ENCODE measurements around the gene GALC. TPM values are rescaled to one million over a fixed set of nuclear protein-coding genes. Genes with fewer than 3 reads are reported as not detected.
A peak's percentile ranks its signal among the peaks of the same experiment; 100 is the strongest.
"Not testable (repeated sequence)": the region's sequence is repeated elsewhere in the genome, so short reads cannot be mapped to it uniquely, and the experiment has no call there.

GALC gene
- total RNA-seq, 3 donors from 2014 or later (not counting 1 experiment from before 2014, with no cell fraction given) = 50.3 to 78.2 (median 67.2) TPM

DNA sequence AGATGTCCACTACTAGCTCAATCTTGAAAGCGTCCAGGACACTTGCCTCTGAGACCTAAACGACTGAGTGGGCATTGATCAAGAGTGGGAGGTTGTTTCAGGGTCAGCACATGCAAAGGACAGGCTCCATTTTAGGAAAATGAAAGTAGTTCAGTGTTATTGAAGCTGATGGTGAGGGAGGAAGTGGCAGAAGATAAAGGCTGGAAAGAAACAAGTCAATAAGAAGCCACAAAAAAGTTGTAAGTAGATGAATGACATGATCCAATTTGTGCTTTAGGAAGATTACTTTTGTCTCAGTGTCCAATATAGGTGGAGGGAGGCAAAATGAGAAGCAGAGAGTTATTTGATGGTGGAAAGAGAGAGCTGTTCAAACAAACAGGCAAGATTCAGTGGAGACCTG lies 33.9 kb upstream of the GALC start:
- peak overlapping the region; percentile 69 to 90 for H3K27ac Mint-ChIP-seq
- no peaks in the 10 kb centered on the region for H3K36me3 ChIP-seq (ENCODE audit: control insufficient read depth, insufficient read depth, low read length)
- no peaks in the 10 kb centered on the region for H3K9me3 Mint-ChIP-seq
- peaks cover 89 to 92% of the 10 kb centered on the region in 2 donors for H3K4me1 Mint-ChIP-seq
- TF ChIP-seq, protein P1, sequence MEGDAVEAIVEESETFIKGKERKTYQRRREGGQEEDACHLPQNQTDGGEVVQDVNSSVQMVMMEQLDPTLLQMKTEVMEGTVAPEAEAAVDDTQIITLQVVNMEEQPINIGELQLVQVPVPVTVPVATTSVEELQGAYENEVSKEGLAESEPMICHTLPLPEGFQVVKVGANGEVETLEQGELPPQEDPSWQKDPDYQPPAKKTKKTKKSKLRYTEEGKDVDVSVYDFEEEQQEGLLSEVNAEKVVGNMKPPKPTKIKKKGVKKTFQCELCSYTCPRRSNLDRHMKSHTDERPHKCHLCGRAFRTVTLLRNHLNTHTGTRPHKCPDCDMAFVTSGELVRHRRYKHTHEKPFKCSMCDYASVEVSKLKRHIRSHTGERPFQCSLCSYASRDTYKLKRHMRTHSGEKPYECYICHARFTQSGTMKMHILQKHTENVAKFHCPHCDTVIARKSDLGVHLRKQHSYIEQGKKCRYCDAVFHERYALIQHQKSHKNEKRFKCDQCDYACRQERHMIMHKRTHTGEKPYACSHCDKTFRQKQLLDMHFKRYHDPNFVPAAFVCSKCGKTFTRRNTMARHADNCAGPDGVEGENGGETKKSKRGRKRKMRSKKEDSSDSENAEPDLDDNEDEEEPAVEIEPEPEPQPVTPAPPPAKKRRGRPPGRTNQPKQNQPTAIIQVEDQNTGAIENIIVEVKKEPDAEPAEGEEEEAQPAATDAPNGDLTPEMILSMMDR (IDR thresholded peaks at IDR 0.05) = no peak
- H3K4me1 ChIP-seq (ENCODE audit: control insufficient read depth, insufficient read depth, low read length) = peaks cover 30% of the 10 kb centered on the region
- H3K4me3 Mint-ChIP-seq = peak overlapping the region; percentile 82
- H3K27ac ChIP-seq (ENCODE audit: low read length) = peak overlapping the region; percentile 36
- DNase-seq (peak in 1 of 2 donors; percentile 47), ATAC-seq (peak in 2 of 3 donors; percentile 22 to 44)
- H3K36me3 Mint-ChIP-seq = no peaks in the 10 kb centered on the region
- WGBS (ENCODE audit: insufficient coverage) = 33% methylated on average over 2 of the region's 2 CpGs
- H3K27me3 Mint-ChIP-seq (ENCODE audit: low read depth in 2 of 2) = no peaks in the 10 kb centered on the region
- no peaks in the 10 kb centered on the region for H3K27me3 ChIP-seq (ENCODE audit: control insufficient read depth, insufficient read depth, low read length)
- H3K9me3 ChIP-seq (ENCODE audit: control insufficient read depth, insufficient read depth, low read length) = no peaks in the 10 kb centered on the region
- no peak overlapping the region for H3K4me3 ChIP-seq (ENCODE audit: low read length)
- intact Hi-C loops (cut with micrococcal nuclease) = no loop called here

DNA sequence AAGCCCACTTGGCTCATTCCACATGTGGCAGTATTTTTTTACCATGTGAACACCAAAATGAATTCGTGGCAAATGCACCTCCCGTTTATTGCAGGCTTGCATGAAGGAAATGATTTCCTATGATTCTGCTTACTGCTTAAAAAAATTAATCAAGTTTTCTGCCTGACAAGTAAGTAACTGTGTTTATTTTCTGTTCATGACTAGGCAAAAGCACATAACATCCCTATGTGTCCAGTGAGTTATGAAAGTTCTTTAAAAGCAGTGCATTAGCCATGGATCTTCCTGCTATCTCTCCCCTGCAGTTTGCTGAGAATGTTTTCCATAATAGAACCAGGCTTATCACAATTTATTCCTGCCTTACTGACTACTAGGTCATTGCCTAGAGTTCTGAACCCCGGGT lies 32.3 kb upstream of the GALC start:
- ATAC-seq (no peak), DNase-seq (no peak)
- TF ChIP-seq, protein P1 (IDR thresholded peaks at IDR 0.05) = no peak
- Mint-ChIP-seq H3K4me1 (peaks cover 94 to 95% of the 10 kb centered on the region in 2 donors), H3K9me3 (no peaks in the 10 kb centered on the region), H3K27ac (peak overlapping the region; percentile 69 to 91), H3K36me3 (no peaks in the 10 kb centered on the region), H3K27me3 (ENCODE audit: low read depth in 2 of 2) (no peaks in the 10 kb centered on the region), H3K4me3 (no peak overlapping the region)
- WGBS (ENCODE audit: insufficient coverage) = 71% methylated on average over 3 of the region's 3 CpGs
- Histone ChIP-seq H3K4me1 (ENCODE audit: control insufficient read depth, insufficient read depth, low read length) (peaks cover 29% of the 10 kb centered on the region), H3K9me3 (ENCODE audit: control insufficient read depth, insufficient read depth, low read length) (no peaks in the 10 kb centered on the region), H3K27ac (ENCODE audit: low read length) (no peak overlapping the region), H3K36me3 (ENCODE audit: control insufficient read depth, insufficient read depth, low read length) (no peaks in the 10 kb centered on the region), H3K27me3 (ENCODE audit: control insufficient read depth, insufficient read depth, low read length) (no peaks in the 10 kb centered on the region), H3K4me3 (ENCODE audit: low read length) (no peak overlapping the region)
- intact Hi-C loops (cut with micrococcal nuclease) = no loop called here

DNA sequence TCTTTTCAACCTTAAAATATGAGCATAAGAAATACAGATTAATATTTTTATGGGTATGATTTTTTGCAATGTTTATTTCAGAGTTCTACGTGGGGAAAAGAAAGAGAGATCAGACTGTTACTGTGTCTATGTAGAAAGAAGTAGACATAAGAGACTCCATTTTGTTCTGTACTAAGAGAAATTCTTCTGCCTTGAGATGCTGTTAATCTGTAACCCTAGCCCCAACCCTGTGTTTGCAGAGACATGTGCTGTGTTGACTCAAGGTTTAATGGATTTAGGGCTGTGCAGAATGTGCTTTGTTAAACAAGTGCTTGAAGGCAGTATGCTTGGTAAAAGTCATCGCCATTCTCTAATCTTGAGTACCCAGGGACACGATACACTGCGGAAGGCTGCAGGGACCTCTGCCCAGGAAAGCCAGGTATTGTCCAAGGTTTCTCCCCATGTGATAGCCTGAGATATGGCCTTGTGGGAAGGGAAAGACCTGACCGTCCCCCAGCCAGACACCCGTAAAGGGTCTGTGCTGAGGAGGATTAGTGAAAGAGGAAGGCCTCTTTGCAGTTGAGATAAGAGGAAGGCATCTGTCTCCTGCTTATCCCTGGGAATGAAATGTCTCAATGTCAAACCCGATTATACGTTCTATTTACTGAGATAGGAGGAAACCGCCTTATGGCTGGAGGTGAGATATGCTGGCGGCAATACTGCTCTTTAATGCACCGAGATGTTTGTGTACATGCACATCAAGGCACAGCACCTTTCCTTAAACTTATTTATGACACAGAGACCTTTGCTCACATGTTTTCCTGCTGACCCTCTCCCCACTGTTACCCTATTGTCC lies 31.5 kb upstream of the GALC start:
- H3K4me1 Mint-ChIP-seq = peaks cover 94 to 95% of the 10 kb centered on the region in 2 donors
- H3K27me3 ChIP-seq (ENCODE audit: control insufficient read depth, insufficient read depth, low read length); H3K9me3 ChIP-seq (ENCODE audit: control insufficient read depth, insufficient read depth, low read length); intact Hi-C loops (cut with micrococcal nuclease); H3K27me3 Mint-ChIP-seq (ENCODE audit: low read depth in 2 of 2); DNase-seq; H3K4me3 Mint-ChIP-seq; H3K36me3 Mint-ChIP-seq; H3K27ac ChIP-seq (ENCODE audit: low read length); H3K36me3 ChIP-seq (ENCODE audit: control insufficient read depth, insufficient read depth, low read length); H3K4me3 ChIP-seq (ENCODE audit: low read length); ATAC-seq; H3K9me3 Mint-ChIP-seq: not testable (repeated sequence)
- H3K4me1 ChIP-seq (ENCODE audit: control insufficient read depth, insufficient read depth, low read length) = peaks cover 27% of the 10 kb centered on the region
- 99% methylated on average over 10 of the region's 11 CpGs for WGBS (ENCODE audit: insufficient coverage)
- H3K27ac Mint-ChIP-seq = peak overlapping the region; percentile 69 to 91

DNA sequence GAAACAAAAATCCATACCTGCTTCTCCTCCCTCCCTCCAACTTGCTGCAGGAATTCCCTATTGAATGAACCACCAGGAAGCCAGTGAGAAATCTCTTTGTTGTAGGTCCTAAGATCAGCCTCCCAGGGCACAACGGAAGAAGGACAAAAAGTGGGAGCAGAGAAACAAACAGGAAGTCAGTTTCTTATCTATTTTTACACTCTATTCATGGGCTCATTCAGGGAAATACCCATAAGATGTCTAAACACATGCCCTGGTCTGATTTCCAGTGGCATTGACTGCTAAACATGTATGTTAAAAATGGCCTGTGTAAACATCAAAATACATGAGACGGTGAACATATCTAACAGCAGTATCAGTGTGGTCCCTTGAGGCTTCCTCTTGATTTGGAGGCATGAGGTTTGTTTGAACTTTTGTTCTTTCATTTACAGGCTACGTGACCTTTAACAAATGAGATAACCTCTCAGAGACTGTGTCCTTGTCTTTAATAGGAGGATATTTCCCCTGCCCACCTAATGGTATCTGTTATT lies 30.7 kb upstream of the GALC start:
- H3K27me3 ChIP-seq (ENCODE audit: control insufficient read depth, insufficient read depth, low read length) = no peaks in the 10 kb centered on the region
- peaks cover 29% of the 10 kb centered on the region for H3K4me1 ChIP-seq (ENCODE audit: control insufficient read depth, insufficient read depth, low read length)
- Mint-ChIP-seq H3K27ac (peak overlapping the region; percentile 69 to 91), H3K4me3 (peak overlapping the region; percentile 2), H3K36me3 (no peaks in the 10 kb centered on the region), H3K9me3 (no peaks in the 10 kb centered on the region), H3K27me3 (ENCODE audit: low read depth in 2 of 2) (no peaks in the 10 kb centered on the region), H3K4me1 (peaks cover 91 to 92% of the 10 kb centered on the region in 2 donors)
- H3K36me3 ChIP-seq (ENCODE audit: control insufficient read depth, insufficient read depth, low read length) = no peaks in the 10 kb centered on the region
- WGBS (ENCODE audit: insufficient coverage) = 6% methylated on average over 2 of the region's 3 CpGs
- intact Hi-C loops (cut with micrococcal nuclease) = no loop called here
- no peak overlapping the region for H3K4me3 ChIP-seq (ENCODE audit: low read length)
- ATAC-seq = peak; percentile 66 to 71 (median 66)
- DNase-seq = peak in 1 of 2 donors; percentile 57
- TF ChIP-seq, protein P1 (IDR thresholded peaks at IDR 0.05) = no peak
- no peaks in the 10 kb centered on the region for H3K9me3 ChIP-seq (ENCODE audit: control insufficient read depth, insufficient read depth, low read length)
- peak overlapping the region; percentile 52 for H3K27ac ChIP-seq (ENCODE audit: low read length)

Data from natural killer cell (primary cell).